ENCODE measurements around the gene SIT1. TPM values are rescaled to one million over a fixed set of nuclear protein-coding genes. Genes with fewer than 3 reads are reported as not detected.
A peak's percentile ranks its signal among the peaks of the same experiment; 100 is the strongest.
"Not testable (repeated sequence)": the region's sequence is repeated elsewhere in the genome, so short reads cannot be mapped to it uniquely, and the experiment has no call there.

Gene SIT1
- total RNA-seq, 1 donor from 2014 or later: not detected

GRCh38 chr9:35616681-35617459, 33.9 kb downstream of the SIT1 start:
- DNase-seq (ENCODE audit: low spot score): peak; percentile 83
- intact Hi-C loops (cut with DNase I): no loop called here

DNA sequence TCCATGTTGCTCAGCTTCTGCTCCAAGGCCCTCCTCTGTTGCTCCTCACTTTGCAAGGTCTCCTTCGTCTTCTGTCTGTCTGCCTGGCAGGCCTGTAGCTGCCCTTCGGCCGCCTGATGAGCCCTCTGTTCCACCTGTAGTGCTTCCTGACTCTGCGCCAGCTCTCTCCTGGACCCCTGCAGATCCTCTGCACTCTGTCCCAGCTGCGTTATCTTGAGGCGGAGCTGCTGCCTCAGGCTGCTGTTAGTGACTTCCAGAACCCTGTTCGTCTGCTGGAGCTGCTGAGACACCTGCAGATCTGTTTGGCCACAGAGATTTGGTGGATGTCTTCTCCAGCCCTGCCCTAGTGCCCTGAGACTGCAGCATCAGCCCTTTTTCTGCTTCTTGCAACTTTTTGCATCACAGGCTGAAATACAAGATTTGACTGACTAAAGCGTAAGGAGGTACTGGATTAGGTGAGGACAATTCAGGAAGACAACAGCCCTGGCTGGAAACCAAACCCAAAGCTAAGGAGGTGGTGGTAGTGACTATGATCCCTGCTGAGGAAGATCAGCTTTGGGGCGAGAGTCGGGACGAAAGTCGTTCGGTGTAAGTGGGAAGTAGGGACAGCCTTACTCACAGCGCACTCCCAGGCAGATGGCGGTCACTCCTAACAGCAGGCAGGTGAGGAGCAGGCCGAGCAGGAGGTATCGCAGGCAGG, 34.6 kb downstream of the SIT1 start:
- intact Hi-C loops (cut with DNase I): no loop called here
- DNase-seq (ENCODE audit: low spot score): no peak

DNA sequence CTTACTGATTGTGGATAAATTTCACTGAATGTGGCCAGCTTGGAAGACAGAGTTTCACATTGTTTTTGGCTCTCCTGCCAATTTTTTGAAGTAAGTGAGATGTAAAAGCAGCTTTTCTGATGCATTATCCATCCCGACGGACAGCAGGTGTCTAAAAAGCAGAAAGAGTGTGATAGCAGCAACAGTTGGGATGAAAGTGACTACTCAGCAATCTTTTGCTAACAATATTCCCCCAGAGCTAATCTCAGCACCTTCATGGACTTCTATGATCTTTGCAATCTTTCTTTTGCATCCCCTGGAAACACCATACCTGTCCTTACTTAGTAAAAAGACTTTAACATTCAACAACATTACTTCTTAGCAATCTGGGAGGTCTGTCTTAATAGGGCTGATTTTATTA, 37.9 kb downstream of the SIT1 start:
- intact Hi-C loops (cut with DNase I): no loop called here
- DNase-seq (ENCODE audit: low spot score): no peak

DNA sequence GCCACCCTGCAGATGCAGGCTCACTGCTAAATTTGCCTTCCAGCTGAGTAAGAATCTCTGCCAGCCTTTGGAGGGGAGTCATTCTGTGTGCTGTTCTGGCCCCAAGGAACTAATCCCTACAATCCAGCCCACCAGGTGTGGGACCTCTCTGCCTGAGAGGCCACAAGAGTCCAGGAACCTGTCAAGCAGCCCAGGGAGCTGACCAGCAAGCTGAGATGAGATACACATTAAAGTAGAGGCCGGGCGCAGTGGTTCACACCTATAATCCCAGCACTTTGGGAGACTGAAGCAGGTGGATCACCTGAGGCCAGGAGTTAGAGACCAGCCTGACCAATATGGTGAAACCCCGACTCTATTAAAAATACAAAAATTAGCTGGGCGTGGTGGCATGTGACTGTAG, 38.7 kb downstream of the SIT1 start:
- DNase-seq (ENCODE audit: low spot score); intact Hi-C loops (cut with DNase I): not testable (repeated sequence)

GRCh38 chr9:35611230-35611797, 39.4 kb downstream of the SIT1 start:
- intact Hi-C loops (cut with DNase I): no loop called here
- DNase-seq (ENCODE audit: low spot score): no peak

DNA sequence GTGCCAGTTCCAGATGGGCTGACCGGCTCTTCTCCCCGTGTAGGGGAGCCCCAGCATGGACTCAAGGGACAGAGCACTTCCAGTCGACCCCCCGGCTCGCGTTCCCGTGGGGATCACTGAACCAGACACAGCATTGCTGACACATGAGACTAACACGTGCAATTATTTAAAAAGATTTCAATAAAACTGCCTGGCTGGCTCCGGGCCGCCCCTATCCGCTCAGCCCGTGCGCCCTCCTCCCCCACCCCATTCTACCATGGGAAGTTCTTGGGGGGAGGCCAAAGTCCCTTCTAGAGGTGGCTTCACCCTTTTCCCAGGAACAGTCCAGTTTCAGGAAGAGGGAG, 40.9 kb downstream of the SIT1 start:
- intact Hi-C loops (cut with DNase I): loop anchor here (5.0 to 10.0 kb wide), 3 partner anchors 38 to 535 kb away; partner anchors contain the start of genes ATOSB, FANCG and VCP

GRCh38 chr9:35609001-35609819, 41.5 kb downstream of the SIT1 start:
- intact Hi-C loops (cut with DNase I): loop anchor here (5.0 to 10.0 kb wide), 3 partner anchors 38 to 534 kb away; partner anchors contain the start of genes ATOSB, FANCG and VCP

More for the DNA sequence above, 40.9 kb downstream of the SIT1 start:
- no peak for DNase-seq (ENCODE audit: low spot score)

DNA sequence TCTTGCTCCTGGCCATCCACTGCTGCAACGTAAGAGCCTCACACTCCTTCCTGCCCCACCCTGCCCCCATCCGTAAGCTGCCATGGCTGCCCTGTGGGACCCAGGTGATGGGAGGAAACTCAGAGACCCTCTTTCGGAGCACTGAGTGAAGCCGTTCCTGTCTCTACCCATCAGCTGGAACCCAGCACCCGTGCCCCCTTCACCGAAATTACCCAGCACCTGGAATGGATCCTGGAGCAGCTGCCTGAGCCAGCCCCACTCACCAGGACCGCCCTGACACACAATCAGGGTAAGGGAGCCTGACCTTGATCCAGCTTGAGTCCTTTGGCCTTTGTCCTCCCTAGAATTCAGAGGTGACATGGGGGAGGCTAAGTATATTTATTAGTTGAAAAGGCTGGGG, 42.5 kb downstream of the SIT1 start:
- DNase-seq (ENCODE audit: low spot score): no peak
- intact Hi-C loops (cut with DNase I): loop anchor here (5.0 to 10.0 kb wide), 3 partner anchors 39 to 533 kb away; partner anchors contain the start of genes ATOSB, FANCG and VCP

More at GRCh38 chr9:35609001-35609819, 41.5 kb downstream of the SIT1 start:
- no peak for DNase-seq (ENCODE audit: low spot score)

- intact Hi-C loops (cut with DNase I): loop anchor here (5.0 to 10.0 kb wide), 3 partner anchors 41 to 532 kb away; partner anchors contain the start of genes ATOSB, FANCG and VCP
- DNase-seq (ENCODE audit: low spot score): no peak
Measured at GRCh38 chr9:35606726-35607125, 44.0 kb downstream of the SIT1 start.

GRCh38 chr9:35606138-35606504, 44.6 kb downstream of the SIT1 start:
- DNase-seq (ENCODE audit: low spot score): no peak
- intact Hi-C loops (cut with DNase I): loop anchor here (5.0 to 10.0 kb wide), 3 partner anchors 41 to 531 kb away; partner anchors contain the start of genes ATOSB, FANCG and VCP

- DNase-seq (ENCODE audit: low spot score): no peak
- intact Hi-C loops (cut with DNase I): loop anchor here (2.0 to 10.0 kb wide), 5 partner anchors 42 to 531 kb away; partner anchors contain the start of genes ATOSB, CCDC107, FANCG and RMRP
Measured at GRCh38 chr9:35605351-35606137, 45.2 kb downstream of the SIT1 start.

DNA sequence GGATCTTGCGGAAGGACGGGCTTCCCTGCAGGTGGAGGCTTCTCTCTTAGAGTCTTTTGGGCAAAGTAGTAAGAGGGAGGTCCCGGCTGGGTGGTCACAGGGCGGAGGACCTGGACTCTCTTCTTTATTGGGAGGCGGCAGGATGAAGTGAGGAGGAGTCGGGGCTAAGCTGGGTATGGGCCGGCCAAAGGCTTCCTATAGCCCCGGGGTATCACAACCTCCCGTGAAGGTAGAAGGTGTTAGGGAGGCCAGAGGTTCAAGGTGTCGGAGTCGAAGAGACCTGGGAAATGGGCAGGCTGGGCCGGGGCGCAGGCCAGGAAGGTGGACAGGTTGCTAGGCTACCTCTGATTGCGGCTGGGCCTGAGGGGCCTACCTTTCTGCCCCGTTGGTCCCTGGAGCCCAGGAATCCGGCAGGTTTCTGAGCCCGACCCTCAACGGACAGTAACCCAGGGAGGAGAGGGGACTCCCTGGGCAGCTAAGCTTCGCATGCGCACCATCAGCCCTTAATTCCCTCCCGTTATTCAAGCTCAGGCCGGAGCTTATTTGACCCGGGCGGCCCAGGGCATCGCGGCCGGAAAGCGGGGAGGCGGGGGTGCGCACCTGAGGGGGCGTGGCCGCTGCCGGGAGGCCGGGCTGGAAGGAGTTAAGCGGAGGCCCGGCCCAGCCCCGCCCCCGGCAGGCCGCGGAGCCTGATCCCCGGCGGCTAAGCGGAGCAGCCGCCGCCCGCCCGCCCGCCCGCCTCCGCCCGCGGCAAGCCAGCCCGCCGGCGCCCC, 46.0 kb downstream of the SIT1 start, which contains the start of gene TESK1:
TSS of gene TESK1 (plus strand) at position 685 of the 773 bp plus-strand sequence. CDS start 358 bp downstream, outside the sequence.
- intact Hi-C loops (cut with DNase I): loop anchor here (1.0 to 10.0 kb wide), 7 partner anchors 43 to 530 kb away; partner anchors contain the start of genes ATOSB, CCDC107, CREB3 and FANCG
- DNase-seq (ENCODE audit: low spot score): peak; percentile 80

DNA sequence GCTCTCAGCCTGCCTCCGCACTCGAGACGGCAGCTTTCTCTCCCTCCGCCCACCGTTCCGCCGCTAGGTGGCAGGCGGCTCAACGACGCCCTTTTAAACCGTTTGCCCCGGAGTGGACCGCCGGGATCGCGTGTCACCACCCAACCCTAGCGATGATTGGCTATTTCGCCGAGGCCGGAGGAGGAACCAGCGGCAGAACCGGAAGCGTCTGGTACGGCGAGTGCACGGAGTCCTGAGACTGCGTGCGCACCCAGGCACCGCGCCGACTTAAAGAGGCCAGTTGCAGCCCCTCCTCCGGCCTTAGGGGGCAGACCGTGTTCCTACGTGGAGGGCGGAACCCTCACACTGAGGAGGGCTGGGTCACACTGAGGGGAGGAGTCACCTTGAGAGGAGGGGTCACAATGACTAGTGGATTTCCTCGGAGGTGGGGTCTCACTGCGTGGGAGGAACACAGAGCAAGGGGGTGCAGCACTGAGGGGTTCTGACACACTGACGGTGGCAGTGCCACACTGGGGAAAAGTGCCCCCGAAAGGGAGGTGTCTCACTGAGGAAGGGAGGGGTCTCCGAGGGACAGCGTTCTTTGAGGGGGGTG, 46.6 kb downstream of the SIT1 start:
- intact Hi-C loops (cut with DNase I): loop anchor here (1.0 to 10.0 kb wide), 6 partner anchors 55 to 529 kb away; partner anchors contain the start of genes ATOSB, CCDC107, CREB3 and FANCG
- DNase-seq (ENCODE audit: low spot score): peak; percentile 100

DNA sequence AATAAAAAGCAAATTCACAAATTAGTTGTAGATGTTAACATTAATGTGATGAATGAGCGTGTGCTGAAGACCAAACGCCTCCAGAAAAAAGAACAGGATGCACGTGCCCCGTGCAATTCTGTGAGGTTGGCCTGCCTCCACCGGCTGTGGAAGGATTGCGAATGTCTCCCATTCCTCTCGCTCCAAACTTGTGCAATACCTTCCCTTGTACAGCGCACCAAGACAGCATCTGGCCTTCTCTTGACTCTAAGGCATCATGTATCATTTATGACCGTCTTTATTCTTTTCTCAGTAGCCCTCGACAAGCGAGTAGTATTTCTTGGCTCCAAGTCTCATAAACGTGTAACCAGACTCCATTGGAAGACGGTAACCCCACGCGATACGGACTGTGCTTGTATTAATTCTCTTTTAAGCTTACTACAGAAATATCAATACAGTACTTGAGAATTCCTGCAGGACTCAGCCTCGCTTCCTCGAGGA, 47.2 kb downstream of the SIT1 start:
- no peak for DNase-seq (ENCODE audit: low spot score)
- intact Hi-C loops (cut with DNase I): loop anchor here (5.0 to 10.0 kb wide), 3 partner anchors 129 to 529 kb away; partner anchors contain the start of genes ATOSB, CREB3, FANCG and TLN1

GRCh38 chr9:35599763-35600604, 50.7 kb downstream of the SIT1 start:
- intact Hi-C loops (cut with DNase I): loop anchor here (5.0 to 10.0 kb wide), 3 partner anchors 132 to 525 kb away; partner anchors contain the start of genes ATOSB, CREB3, FANCG and TLN1
- no peak for DNase-seq (ENCODE audit: low spot score)
